K562 (cell line): Measurements from ENCODE around the gene GPR176. TPM values are rescaled to one million over a fixed set of nuclear protein-coding genes. Genes with fewer than 3 reads are reported as not detected.

Experiments used
- ATAC-seq: fragments of 200-7000 bp; cut with Tn5 transposase; 3 replicates; pipeline ENCODE4 v1.9.1; 2020; ENCODE audit warnings: moderate library complexity
- BruUV-seq: library from RNA; stranded (reverse); fragments of 400-500 nt; replicated peaks from 2 replicates; lab custom pipeline; 2021; lab: Mats Ljungman, UMichigan
- CTCF ChIA-PET: fragments of 300-600 bp; formaldehyde crosslinking; extraction: SDS; loops from one replicate; lab custom pipeline; 2021; ENCODE audit warnings: low intra/inter-chr PET ratio; lab: Yijun Ruan, JAX
- POLR2A ChIA-PET: fragments of 300-600, 350-650 bp; sonication (Branson Sonifier 250); formaldehyde crosslinking; extraction: SDS; loops from one replicate; lab custom pipeline; 2021; ENCODE audit warnings: antibody characterized with exemption, inconsistent platforms; lab: Yijun Ruan, JAX
- DNase-seq, 4 experiments: peaks; one replicate each; pipeline versions ENCODE4 v3.0.0 to v3.0.0-alpha.2; 2011 to 2018; ENCODE audit warnings: low spot score in 3 of 4, mixed read lengths in 3 of 4; ENCODE audit errors: extremely low read depth in 1 of 4
- FAIRE-seq: peaks from 2 replicates; lab custom pipeline; 2011; peaks lifted over from hg19 to GRCh38; lab: Jason Lieb, UNC
- H2AFZ ChIP-seq: 2 replicates; pipeline ENCODE4 v1.6.0; 2011; ENCODE audit warnings: low read depth, low read length, control low read depth, inconsistent platforms
- H3K27ac ChIP-seq: fragments of 200-600 bp; 3 replicates; pipeline ENCODE4 v1.8.0; 2011; ENCODE audit warnings: low read depth, mild to moderate bottlenecking, control low read depth, inconsistent platforms, low read length, moderate library complexity, mixed read lengths; ENCODE audit errors: extremely low read depth
- H3K27me3 ChIP-seq, 2 experiments: fragments of 300-600 bp in 1 of 2; 2 replicates in 1 of 2; 3 replicates in 1 of 2; pipeline versions ENCODE4 v1.6.0 to v1.8.0; 2011; ENCODE audit warnings: inconsistent platforms in 2 of 2, low read length in 2 of 2, mild to moderate bottlenecking in 1 of 2, mixed read lengths in 1 of 2, moderate library complexity in 1 of 2; ENCODE audit not compliant: control insufficient read depth in 2 of 2, insufficient read depth in 2 of 2
- H3K36me3 ChIP-seq: fragments of 300-600 bp; 3 replicates; pipeline ENCODE4 v1.8.0; 2011; ENCODE audit warnings: mild to moderate bottlenecking, low read length, inconsistent platforms; ENCODE audit not compliant: control insufficient read depth, insufficient read depth
- H3K4me1 ChIP-seq, 2 experiments: fragments of 200-600 bp in 1 of 2; replicated peaks in 1 of 2; 2 replicates in 1 of 2; 3 replicates in 1 of 2; pipeline versions ENCODE4 v1.5.1 to v1.8.0; 2011; ENCODE audit warnings: inconsistent platforms in 2 of 2, low read length in 2 of 2, mild to moderate bottlenecking in 1 of 2, mixed read lengths in 1 of 2, moderate library complexity in 1 of 2; ENCODE audit not compliant: control insufficient read depth in 2 of 2, insufficient read depth in 2 of 2
- H3K4me2 ChIP-seq: 2 replicates; pipeline ENCODE4 v1.6.1; 2011; ENCODE audit warnings: low read length, control low read depth, inconsistent platforms, mixed read lengths; ENCODE audit not compliant: insufficient read depth
- H3K4me3 ChIP-seq: fragments of 200-600 bp; sonication (generic), shearing (Covaris generic); 2 replicates; pipeline ENCODE4 v1.5.1; 2016; ENCODE audit warnings: control low read depth, inconsistent platforms
- H3K79me2 ChIP-seq: fragments of 200-600 bp; 3 replicates; pipeline ENCODE4 v1.8.0; 2011; ENCODE audit warnings: low read length, inconsistent platforms; ENCODE audit not compliant: control insufficient read depth, insufficient read depth
- H3K9ac ChIP-seq, 2 experiments: 2 replicates each; pipeline versions ENCODE4 v1.6.0 to v1.6.1; 2011; ENCODE audit warnings: low read depth in 2 of 2, low read length in 2 of 2, control low read depth in 1 of 2, inconsistent platforms in 1 of 2, mild to moderate bottlenecking in 1 of 2, mixed read lengths in 1 of 2; ENCODE audit not compliant: insufficient read depth in 1 of 2
- H3K9me1 ChIP-seq: one replicate; pipeline ENCODE4 v1.6.0; 2011; ENCODE audit warnings: inconsistent platforms, mild to moderate bottlenecking, low read length, moderate library complexity; ENCODE audit not compliant: control insufficient read depth, insufficient read depth
- H3K9me3 ChIP-seq: replicated peaks from 2 replicates; pipeline ENCODE4 v1.5.1; 2011; ENCODE audit warnings: low read depth, low read length, inconsistent platforms; ENCODE audit not compliant: control insufficient read depth, insufficient read depth
- H4K20me1 ChIP-seq: replicated peaks from 2 replicates; pipeline ENCODE4 v1.6.1; 2011; ENCODE audit warnings: low read length, inconsistent platforms, mixed read lengths; ENCODE audit not compliant: control insufficient read depth, insufficient read depth
- CHD1 ChIP-seq: fragments of 200-600 bp; sonication (generic); IDR thresholded peaks from one replicate; pipeline ENCODE4 v1.6.1; 2012; ENCODE audit warnings: mild to moderate bottlenecking, moderate library complexity, low read length, inconsistent platforms
- CXXC5 ChIP-seq: fragments of 250-450 bp; sonication (Bioruptor Pico); IDR thresholded peaks from 2 replicates; pipeline ENCODE4 v1.8.0; 2022; ENCODE audit warnings: inconsistent platforms, mild to moderate bottlenecking, moderate library complexity
- MBD2 ChIP-seq: sonication (generic); IDR thresholded peaks from 2 replicates; pipeline ENCODE4 v1.6.1; 2016; ENCODE audit warnings: low read depth, borderline replicate concordance
- MTA2 ChIP-seq: fragments of 450-650 bp; IDR thresholded peaks from 2 replicates; pipeline ENCODE4 v1.6.1; 2016; ENCODE audit warnings: low read depth
- PRPF4 ChIP-seq: fragments of 200-400 bp; formaldehyde crosslinking; IDR thresholded peaks from one replicate; pipeline ENCODE4 v1.6.1; 2017; ENCODE audit warnings: low read length, low read depth, mild to moderate bottlenecking; ENCODE audit not compliant: insufficient read depth, poor library complexity, severe bottlenecking
- TFAM ChIP-seq: fragments of 250-450 bp; sonication (Bioruptor Pico); conservative IDR thresholded peaks from 2 replicates; pipeline ENCODE4 v1.5.0; 2021; ENCODE audit warnings: mild to moderate bottlenecking, moderate library complexity
- ZBTB17 ChIP-seq: fragments of 450-650 bp; formaldehyde crosslinking; IDR thresholded peaks from 2 replicates; pipeline ENCODE4 v1.4.0; 2020; ENCODE audit warnings: mild to moderate bottlenecking
- ZNF146 ChIP-seq: IDR thresholded peaks from one replicate; pipeline ENCODE4 v1.6.1; 2018; ENCODE audit warnings: missing compliant biosample characterization; ENCODE audit not compliant: unreplicated experiment
- ZNF165 ChIP-seq: fragments of 250-450 bp; sonication (Bioruptor Pico); IDR thresholded peaks from 2 replicates; pipeline ENCODE4 v1.4.0; 2020; ENCODE audit warnings: borderline replicate concordance
- ZNF583 ChIP-seq: fragments of 250-450 bp; sonication (Bioruptor Pico); IDR thresholded peaks from 2 replicates; pipeline ENCODE4 v1.4.0; 2020
- WGBS: fragments of 100-300 bp; shearing (Covaris generic); methylation state at CpG from one replicate; pipeline ENCODE4 v1.1.6; 2016; ENCODE audit warnings: low coverage, mixed read lengths; ENCODE audit not compliant: insufficient coverage; ENCODE audit errors: missing lambda C conversion rate; 5-methylcytosine and 5-hydroxymethylcytosine counted together
- in situ Hi-C: fragments of 300-500 bp; cut with MboI; formaldehyde crosslinking; loops from 4 replicates; pipeline ENCODE4 v1.15.0; 2018; ENCODE audit warnings: inconsistent platforms, mixed read lengths
- intact Hi-C: fragments of 100-400 bp; cut with micrococcal nuclease; formaldehyde crosslinking; loops from 2 replicates; pipeline ENCODE4 v1.14.2; 2022
- polyA plus RNA-seq, 8 experiments: library from polyadenylated mRNA; depleted of rRNA in 4 of 8; stranded (reverse) in 5 of 8; unstranded in 3 of 8; fragments of >200 nt; fragmentation: Nextera tagmentation in 2 of 8; fragmentation: Illumina TruSeq in 1 of 8; extraction: Ambion mirVana in 2 of 8; extraction: Trizol in 1 of 8; gene quantifications; 2 replicates each; pipeline versions ENCODE4 v1.2.1 to v1.2.3, GENCODE V29; 2011 to 2014; ENCODE audit warnings: inconsistent platforms in 1 of 8, missing spikeins in 1 of 8
- total RNA-seq, 7 experiments: library from RNA; depleted of rRNA in 6 of 7; stranded (reverse); fragments of >200 nt in 6 of 7; fragmentation: Illumina TruSeq in 2 of 7; extraction: Trizol in 2 of 7; gene quantifications; 2 replicates each; pipeline versions ENCODE4 v1.2.1 to v1.2.3, GENCODE V29; 2011 to 2021; ENCODE audit warnings: low replicate concordance in 1 of 7
- TF ChIP-seq, protein P1 (sequence below): sonication (generic); formaldehyde crosslinking; IDR thresholded peaks from 2 replicates; pipeline ENCODE4 v1.8.0; 2022; ENCODE audit warnings: mild to moderate bottlenecking, low read depth, missing genetic modification reagents

Gene GPR176
- total and polyA plus RNA-seq, 9 of the 15 experiments (the other 6 are each of a cell fraction or from before 2014, with no cell fraction given), result 0.03 to 1.2 (median 0.76) TPM

DNA sequence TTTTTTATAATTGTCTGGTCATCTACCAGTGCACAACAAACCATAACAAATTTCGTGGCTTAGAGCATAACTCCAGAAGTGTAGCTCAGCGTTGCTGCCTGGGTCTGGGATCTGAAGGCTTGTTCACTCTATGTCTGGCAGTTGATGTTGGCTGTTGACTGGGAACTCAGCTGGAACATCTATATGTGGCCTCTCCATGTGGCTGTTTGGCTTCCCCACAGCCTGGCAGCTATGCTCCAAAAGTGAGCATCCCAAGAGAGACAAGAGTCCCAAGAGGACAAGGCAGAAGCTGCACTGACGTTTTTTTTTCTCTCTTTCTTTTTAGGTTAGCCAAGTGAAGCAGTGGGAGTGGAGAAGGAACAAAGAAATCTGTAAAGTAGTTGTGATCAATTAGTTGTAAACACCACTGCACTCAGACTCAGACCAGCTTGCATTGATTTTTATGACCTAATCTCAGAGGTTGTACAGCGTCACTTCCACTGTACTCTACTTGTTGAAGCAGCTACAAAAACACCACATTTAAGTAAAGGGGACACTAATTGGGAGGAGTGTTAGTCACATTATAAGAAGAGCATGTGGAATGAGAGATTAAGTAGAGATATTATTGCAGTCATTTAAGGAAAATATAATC, 2.5 kb upstream of the GPR176 start:
- no peak; the same call in 2 of the 3 replicates for ATAC-seq
- intact Hi-C loops, result no loop called here

More for the DNA sequence above, 2.5 kb upstream of the GPR176 start:
- H4K20me1 ChIP-seq, result no peaks in the 10 kb centered on the region
- no peak overlapping the region for H3K9ac ChIP-seq
- no peak overlapping the region for H3K4me2 ChIP-seq
- no peak for DNase-seq
- H3K36me3 ChIP-seq, result no peaks in the 10 kb centered on the region
- H3K27me3 ChIP-seq, result no peaks in the 10 kb centered on the region
- no peak overlapping the region for H3K4me3 ChIP-seq
- no peaks in the 10 kb centered on the region for H3K79me2 ChIP-seq
- H3K9me1 ChIP-seq, result no peaks in the 10 kb centered on the region
- peaks cover 14 to 22% of the 10 kb centered on the region in 2 experiments; a peak in 4 of 5 replicates for H3K4me1 ChIP-seq
- peak; percentile 15 for FAIRE-seq
- ChIA-PET POLR2A (interaction anchor here (0.8 to 2.3 kb wide), 4 partner anchors 13 to 26 kb away, joined by 3 to 7 read pairs (median 3); no protein-coding TSS in a partner anchor), CTCF (no interaction called here)
- WGBS, result 27% methylated on average over 4 of the region's 4 CpGs
- H3K9me3 ChIP-seq, result peaks cover 4% of the 10 kb centered on the region; the same call in 1 of the 2 replicates
- peak overlapping the region; percentile 64 for H2AFZ ChIP-seq
- in situ Hi-C loops, result loop anchor here (5.0 kb wide), 1 partner anchor 135 kb away; no protein-coding TSS in a partner anchor
- no peak overlapping the region for H3K27ac ChIP-seq
- no TSS peak for BruUV-seq
- TF ChIP-seq PRPF4 (no peak), MBD2 (no peak), CXXC5 (CRISPR knock-in tag) (no peak), TFAM (CRISPR knock-in tag) (no peak), ZNF583 (CRISPR knock-in tag) (no peak), CHD1 (no peak), MTA2 (no peak), ZBTB17 (CRISPR knock-in tag) (no peak), ZNF146 (no peak), ZNF165 (CRISPR knock-in tag) (no peak)
- TF ChIP-seq, protein P1, sequence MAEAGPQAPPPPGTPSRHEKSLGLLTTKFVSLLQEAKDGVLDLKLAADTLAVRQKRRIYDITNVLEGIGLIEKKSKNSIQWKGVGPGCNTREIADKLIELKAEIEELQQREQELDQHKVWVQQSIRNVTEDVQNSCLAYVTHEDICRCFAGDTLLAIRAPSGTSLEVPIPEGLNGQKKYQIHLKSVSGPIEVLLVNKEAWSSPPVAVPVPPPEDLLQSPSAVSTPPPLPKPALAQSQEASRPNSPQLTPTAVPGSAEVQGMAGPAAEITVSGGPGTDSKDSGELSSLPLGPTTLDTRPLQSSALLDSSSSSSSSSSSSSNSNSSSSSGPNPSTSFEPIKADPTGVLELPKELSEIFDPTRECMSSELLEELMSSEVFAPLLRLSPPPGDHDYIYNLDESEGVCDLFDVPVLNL (CRISPR knock-in tag), result no peak
